ENCODE results near the gene SMIM30. TPM values are rescaled to one million over a fixed set of nuclear protein-coding genes. Genes with fewer than 3 reads are reported as not detected.
"Not testable (repeated sequence)": the region's sequence is repeated elsewhere in the genome, so short reads cannot be mapped to it uniquely, and the experiment has no call there.

The SMIM30 gene
- polyA plus RNA-seq (ENCODE audit: insufficient read length in 10 of 10), result 100 to 1,000 TPM in 7 of 10 donors, 10 to 100 TPM in 3; 84.8 to 119 (median 108) TPM
- long read RNA-seq, donor 1, transcript SMIM30-201 (3 exons, 1,070 nt), result major isoform, 68 of 82 reads
- long read RNA-seq, donor 1, transcript SMIM30-202 (2 exons, 818 nt), result minor isoform, 14 of 82 reads
- long read RNA-seq, donor 1, partial matches to known transcripts, result 0 of 82 reads
- long read RNA-seq, donor 1, other reads (novel, unspliced or antisense), result 0 of 82 reads
- long read RNA-seq, donor 2, transcript SMIM30-202 (2 exons, 818 nt), result minor isoform, 10 of 78 reads
- long read RNA-seq, donor 2, transcript SMIM30-201 (3 exons, 1,070 nt), result major isoform, 66 of 78 reads
- long read RNA-seq, donor 2, partial matches to known transcripts, result 0 of 78 reads
- long read RNA-seq, donor 2, other reads (novel, unspliced or antisense), result 0 of 78 reads
- long read RNA-seq, donor 3, result 0 reads
- long read RNA-seq, donor 4, transcript SMIM30-202 (2 exons, 818 nt), result minor isoform, 5 of 43 reads
- long read RNA-seq, donor 4, transcript SMIM30-201 (3 exons, 1,070 nt), result major isoform, 36 of 43 reads
- long read RNA-seq, donor 4, partial matches to known transcripts, result 0 of 43 reads
- long read RNA-seq, donor 4, other reads (novel, unspliced or antisense), result 0 of 43 reads
- long read RNA-seq, donor 5, transcript SMIM30-201 (3 exons, 1,070 nt), result major isoform, 78 of 95 reads
- long read RNA-seq, donor 5, transcript SMIM30-202 (2 exons, 818 nt), result minor isoform, 17 of 95 reads
- long read RNA-seq, donor 5, partial matches to known transcripts, result 0 of 95 reads
- long read RNA-seq, donor 5, other reads (novel, unspliced or antisense), result 0 of 95 reads
- long read RNA-seq, donor 6, transcript SMIM30-201 (3 exons, 1,070 nt), result major isoform, 59 of 73 reads
- long read RNA-seq, donor 6, transcript SMIM30-202 (2 exons, 818 nt), result minor isoform, 13 of 73 reads
- long read RNA-seq, donor 6, partial matches to known transcripts, result 0 of 73 reads
- long read RNA-seq, donor 6, other reads (novel, unspliced or antisense), result 0 of 73 reads
- long read RNA-seq, donor 7, transcript SMIM30-201 (3 exons, 1,070 nt), result major isoform, 32 of 40 reads
- long read RNA-seq, donor 7, transcript SMIM30-202 (2 exons, 818 nt), result minor isoform, 8 of 40 reads
- long read RNA-seq, donor 7, partial matches to known transcripts, result 0 of 40 reads
- long read RNA-seq, donor 7, other reads (novel, unspliced or antisense), result 0 of 40 reads
- long read RNA-seq, donor 8, transcript SMIM30-202 (2 exons, 818 nt), result minor isoform, 10 of 39 reads
- long read RNA-seq, donor 8, transcript SMIM30-201 (3 exons, 1,070 nt), result major isoform, 27 of 39 reads
- long read RNA-seq, donor 8, partial matches to known transcripts, result 0 of 39 reads
- long read RNA-seq, donor 8, other reads (novel, unspliced or antisense), result 0 of 39 reads
- long read RNA-seq, donor 9, partial matches to known transcripts, result 0 of 5 reads
- long read RNA-seq, donor 9, other reads (novel, unspliced or antisense), result 0 of 5 reads

- DNase-seq, result peak; percentile 93 to 97 (median 93)
These were observed at the start of gene SMIM30 for GRCh38 chr7:113118074-113118959. TSS of gene SMIM30 (minus strand) at chr7:113118554. CDS start at chr7:113117578, 976 bp downstream.

- DNase-seq, result not testable (repeated sequence)
These were observed 47.8 kb upstream of the SMIM30 start for GRCh38 chr7:113166176-113166575.

GRCh38 chr7:113161050-113161449 is 42.7 kb upstream of the SMIM30 start:
- DNase-seq, result no peak

- peak; percentile 3 to 20 (median 6) for DNase-seq
These were observed 41.5 kb upstream of the SMIM30 start for GRCh38 chr7:113159746-113160339.

- DNase-seq, result no peak
These were observed 40.4 kb upstream of the SMIM30 start for GRCh38 chr7:113158756-113159155.

- DNase-seq, result no peak
These were observed 35.8 kb upstream of the SMIM30 start for GRCh38 chr7:113154117-113154516.

GRCh38 chr7:113144817-113145216 is 26.5 kb upstream of the SMIM30 start:
- DNase-seq, result no peak

GRCh38 chr7:113143486-113144257 is 25.3 kb upstream of the SMIM30 start:
- DNase-seq, result no peak

GRCh38 chr7:113142385-113143119 is 24.2 kb upstream of the SMIM30 start:
- DNase-seq, result no peak

- no peak for DNase-seq
These were observed 23.4 kb upstream of the SMIM30 start for GRCh38 chr7:113141803-113142202.

- no peak for DNase-seq
These were observed 22.6 kb upstream of the SMIM30 start for GRCh38 chr7:113140956-113141355.

GRCh38 chr7:113137241-113137640 is 18.9 kb upstream of the SMIM30 start:
- no peak for DNase-seq

GRCh38 chr7:113134025-113134424 is 15.7 kb upstream of the SMIM30 start:
- DNase-seq, result no peak

- no peak for DNase-seq
These were observed 13.0 kb upstream of the SMIM30 start for GRCh38 chr7:113131367-113131766.

- no peak for DNase-seq
These were observed 9.7 kb upstream of the SMIM30 start for GRCh38 chr7:113128031-113128430.

- DNase-seq, result no peak
These were observed 7.4 kb upstream of the SMIM30 start for GRCh38 chr7:113125728-113126127.

GRCh38 chr7:113122744-113123143 is 4.4 kb upstream of the SMIM30 start:
- no peak for DNase-seq

GRCh38 chr7:113120647-113121046 is 2.3 kb upstream of the SMIM30 start:
- no peak for DNase-seq

Data from muscle of back (tissue), 13 donors.